Neural crest cell (in vitro differentiated cells): ENCODE data around the gene KLHL40. TPM values are rescaled to one million over a fixed set of nuclear protein-coding genes. Genes with fewer than 3 reads are reported as not detected.
A peak's percentile ranks its signal among the peaks of the same experiment; 100 is the strongest.

Source experiments
- DNase-seq: peaks from one replicate; pipeline ENCODE4 v3.0.0; 2021; ENCODE audit warnings: low read depth, mixed read lengths, low spot score
- H3K27ac Mint-ChIP-seq: one replicate; pipeline ENCODE4 v1.8.0; 2021; ENCODE audit warnings: mild to moderate bottlenecking, mixed read lengths; ENCODE audit not compliant: unreplicated experiment
- H3K27me3 Mint-ChIP-seq: 2 replicates; pipeline ENCODE4 v1.8.0; 2021; ENCODE audit warnings: low read depth, mild to moderate bottlenecking, mixed read lengths
- H3K36me3 Mint-ChIP-seq: 2 replicates; pipeline ENCODE4 v1.8.0; 2021; ENCODE audit warnings: low read depth, mild to moderate bottlenecking, mixed read lengths
- H3K4me1 Mint-ChIP-seq: 2 replicates; pipeline ENCODE4 v1.8.0; 2021; ENCODE audit warnings: mixed read lengths
- H3K4me3 Mint-ChIP-seq: one replicate; pipeline ENCODE4 v1.8.0; 2021; ENCODE audit warnings: mild to moderate bottlenecking, mixed read lengths
- H3K9me3 Mint-ChIP-seq: 2 replicates; pipeline ENCODE4 v1.8.0; 2021; ENCODE audit warnings: mixed read lengths
- total RNA-seq: library from RNA; stranded (reverse); gene quantifications from 2 replicates; pipeline ENCODE4 v1.2.1, GENCODE V29; 2021
- TF ChIP-seq, protein P1 (sequence below): fragments of 200-600 bp; sonication (generic); conservative IDR thresholded peaks from 2 replicates; pipeline ENCODE4 v1.5.0; 2021; ENCODE audit warnings: antibody characterized with exemption, mild to moderate bottlenecking

Gene KLHL40
- total RNA-seq, 1 donor from 2014 or later = not detected

DNA sequence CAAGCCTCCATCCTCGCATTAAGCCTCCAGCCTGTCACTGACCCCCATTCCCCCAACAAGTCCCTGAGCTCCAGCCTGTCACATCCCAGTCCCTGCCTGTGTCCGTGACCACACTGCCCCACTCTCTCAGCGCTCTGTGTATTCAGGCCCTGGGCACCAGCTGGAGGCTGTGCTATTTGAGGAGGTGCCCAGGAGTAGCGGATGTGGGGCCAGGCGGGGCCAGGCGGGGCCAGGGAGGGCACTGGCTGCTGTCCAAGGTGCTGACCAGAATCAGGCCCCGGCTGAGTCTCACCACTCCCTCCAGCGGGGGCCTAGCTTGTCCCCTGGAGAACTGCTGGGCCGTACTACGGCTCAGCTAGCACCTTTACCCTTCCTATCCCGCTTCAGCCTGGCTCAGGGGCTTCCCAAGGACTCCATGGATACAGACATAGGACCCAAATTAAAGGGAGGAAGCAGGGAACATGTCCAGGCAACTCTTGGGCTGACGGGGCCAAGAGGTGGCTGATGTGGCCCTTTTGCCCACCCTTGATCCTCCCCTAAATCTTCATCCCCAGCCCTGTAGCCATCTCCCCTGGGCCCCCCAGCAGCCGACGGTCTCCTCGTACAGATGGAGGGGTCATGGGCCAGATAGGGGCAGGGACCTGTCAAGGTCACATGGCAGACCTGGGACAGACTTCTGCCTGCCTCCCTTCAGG lies 16.2 kb downstream of the KLHL40 start:
- no peak overlapping the region for H3K4me3 Mint-ChIP-seq
- no peaks in the 10 kb centered on the region for H3K36me3 Mint-ChIP-seq
- no peak overlapping the region for H3K27ac Mint-ChIP-seq
- H3K4me1 Mint-ChIP-seq = peaks cover 3% of the 10 kb centered on the region
- TF ChIP-seq, protein P1, sequence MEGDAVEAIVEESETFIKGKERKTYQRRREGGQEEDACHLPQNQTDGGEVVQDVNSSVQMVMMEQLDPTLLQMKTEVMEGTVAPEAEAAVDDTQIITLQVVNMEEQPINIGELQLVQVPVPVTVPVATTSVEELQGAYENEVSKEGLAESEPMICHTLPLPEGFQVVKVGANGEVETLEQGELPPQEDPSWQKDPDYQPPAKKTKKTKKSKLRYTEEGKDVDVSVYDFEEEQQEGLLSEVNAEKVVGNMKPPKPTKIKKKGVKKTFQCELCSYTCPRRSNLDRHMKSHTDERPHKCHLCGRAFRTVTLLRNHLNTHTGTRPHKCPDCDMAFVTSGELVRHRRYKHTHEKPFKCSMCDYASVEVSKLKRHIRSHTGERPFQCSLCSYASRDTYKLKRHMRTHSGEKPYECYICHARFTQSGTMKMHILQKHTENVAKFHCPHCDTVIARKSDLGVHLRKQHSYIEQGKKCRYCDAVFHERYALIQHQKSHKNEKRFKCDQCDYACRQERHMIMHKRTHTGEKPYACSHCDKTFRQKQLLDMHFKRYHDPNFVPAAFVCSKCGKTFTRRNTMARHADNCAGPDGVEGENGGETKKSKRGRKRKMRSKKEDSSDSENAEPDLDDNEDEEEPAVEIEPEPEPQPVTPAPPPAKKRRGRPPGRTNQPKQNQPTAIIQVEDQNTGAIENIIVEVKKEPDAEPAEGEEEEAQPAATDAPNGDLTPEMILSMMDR = no peak
- peak; percentile 70 for DNase-seq
- no peaks in the 10 kb centered on the region for H3K9me3 Mint-ChIP-seq
- no peaks in the 10 kb centered on the region for H3K27me3 Mint-ChIP-seq

DNA sequence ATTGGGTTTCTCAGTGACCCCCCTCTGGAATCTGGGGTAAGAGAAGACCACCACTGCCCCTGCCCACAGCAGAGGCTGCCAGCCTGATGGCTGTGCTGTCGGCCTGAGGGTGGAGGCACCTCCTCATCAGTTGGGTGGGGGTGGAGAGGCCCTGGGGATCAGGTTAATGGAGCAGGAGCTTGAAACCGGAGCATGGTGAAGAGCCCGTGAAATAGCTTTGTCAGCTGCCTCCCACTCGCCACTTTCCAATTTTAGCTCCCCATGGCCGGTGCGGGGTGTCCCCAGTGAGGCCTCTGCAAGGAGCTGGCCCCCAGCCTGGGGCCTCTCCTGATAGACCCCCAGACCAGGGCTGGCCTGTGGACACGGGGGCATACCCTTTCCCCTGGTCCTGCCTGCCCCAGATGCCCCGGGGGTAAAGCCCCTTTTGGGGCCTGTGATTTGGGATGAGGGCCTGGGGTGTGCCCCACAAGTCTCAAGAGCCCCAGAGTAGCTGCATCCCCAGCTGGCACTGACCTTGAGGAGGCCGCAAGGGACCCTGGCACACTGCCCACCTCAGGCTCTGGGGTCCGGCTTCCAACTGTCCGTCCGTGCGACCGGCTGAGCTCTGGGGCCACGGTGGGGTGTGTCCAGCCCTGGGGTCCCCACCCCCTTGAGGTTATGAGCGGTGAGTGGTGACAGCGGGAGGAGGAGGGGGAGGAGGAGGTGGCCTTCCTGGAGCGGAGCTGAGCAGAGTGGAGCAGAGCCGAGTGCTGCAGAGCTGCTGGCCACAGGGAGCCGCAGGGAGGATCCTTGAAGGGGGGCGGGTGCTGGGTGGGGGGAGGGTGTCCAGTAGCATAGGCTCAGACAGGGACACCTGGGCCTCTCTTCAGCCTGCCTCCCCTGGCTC lies 17.0 kb downstream of the KLHL40 start, which contains the start of gene HHATL:
HHATL (minus strand) TSS at position 733 of the 886 bp plus-strand sequence. CDS start 1,972 bp downstream, outside the sequence.
- Mint-ChIP-seq H3K4me1 (peaks cover 3% of the 10 kb centered on the region), H3K27ac (no peak within 1 kb of the TSS), H3K36me3 (no peaks in the 10 kb centered on the region), H3K27me3 (no peaks in the 10 kb centered on the region), H3K4me3 (no peak within 1 kb of the TSS), H3K9me3 (no peaks in the 10 kb centered on the region)
- no peak for DNase-seq
- TF ChIP-seq, protein P1 = no peak

DNA sequence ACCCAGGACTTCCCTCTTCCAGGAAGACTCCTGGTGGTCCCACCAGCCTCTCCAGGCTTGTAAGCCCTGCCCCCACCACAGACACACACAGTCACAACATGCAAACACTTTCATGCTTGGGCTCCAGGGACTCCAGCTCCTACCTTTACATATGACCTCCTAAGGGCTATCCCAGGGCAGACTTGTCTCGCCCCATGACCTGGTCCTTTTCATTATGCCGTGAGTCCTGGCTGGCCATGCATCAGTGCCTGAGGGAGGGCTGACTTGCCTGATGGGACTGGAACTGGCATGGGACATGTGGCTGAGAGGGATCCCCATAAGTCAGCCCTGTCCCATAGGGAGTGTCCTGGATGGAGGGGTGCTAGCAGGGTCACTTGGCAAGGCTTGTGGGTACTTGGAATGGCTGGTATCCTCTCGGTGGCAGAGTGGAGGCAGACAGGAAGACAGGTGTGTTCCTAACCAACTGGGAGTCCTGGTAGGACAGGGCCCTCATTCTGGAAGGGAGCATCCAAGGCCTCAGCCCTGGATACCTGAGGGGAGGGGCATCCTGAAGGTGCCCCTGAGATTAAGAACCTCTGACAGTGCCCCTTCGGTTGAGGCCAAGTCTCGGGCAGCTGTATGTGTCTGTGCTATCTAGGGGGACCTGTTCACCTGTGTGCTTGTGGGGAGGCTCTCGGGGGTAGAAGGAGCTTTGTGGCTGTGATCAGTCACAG lies 17.8 kb downstream of the KLHL40 start:
- Mint-ChIP-seq H3K4me3 (no peak overlapping the region), H3K36me3 (no peaks in the 10 kb centered on the region), H3K27me3 (no peaks in the 10 kb centered on the region), H3K9me3 (no peaks in the 10 kb centered on the region), H3K27ac (no peak overlapping the region), H3K4me1 (peaks cover 3% of the 10 kb centered on the region)
- TF ChIP-seq, protein P1 = no peak
- DNase-seq = no peak

DNA sequence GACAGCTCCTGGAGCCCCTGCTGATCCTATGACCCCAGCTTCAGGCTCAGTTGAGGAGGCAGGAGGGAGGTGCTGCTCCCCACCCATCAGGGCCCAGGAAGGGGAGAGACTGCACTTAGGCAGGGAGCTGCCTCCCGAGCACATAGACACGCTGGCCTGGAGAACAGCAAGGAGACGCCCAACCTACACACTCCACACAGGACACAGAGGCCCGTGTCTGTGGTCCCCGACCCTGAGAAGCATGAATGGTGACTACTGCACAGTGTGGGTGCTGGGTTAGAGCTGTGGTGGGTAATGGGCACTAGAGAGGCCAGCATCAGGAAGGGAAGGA lies 18.3 kb downstream of the KLHL40 start:
- Mint-ChIP-seq H3K27me3 (no peaks in the 10 kb centered on the region), H3K36me3 (no peaks in the 10 kb centered on the region), H3K27ac (no peak overlapping the region), H3K4me3 (no peak overlapping the region), H3K4me1 (peaks cover 3% of the 10 kb centered on the region), H3K9me3 (no peaks in the 10 kb centered on the region)
- DNase-seq = no peak
- TF ChIP-seq, protein P1 = no peak

DNA sequence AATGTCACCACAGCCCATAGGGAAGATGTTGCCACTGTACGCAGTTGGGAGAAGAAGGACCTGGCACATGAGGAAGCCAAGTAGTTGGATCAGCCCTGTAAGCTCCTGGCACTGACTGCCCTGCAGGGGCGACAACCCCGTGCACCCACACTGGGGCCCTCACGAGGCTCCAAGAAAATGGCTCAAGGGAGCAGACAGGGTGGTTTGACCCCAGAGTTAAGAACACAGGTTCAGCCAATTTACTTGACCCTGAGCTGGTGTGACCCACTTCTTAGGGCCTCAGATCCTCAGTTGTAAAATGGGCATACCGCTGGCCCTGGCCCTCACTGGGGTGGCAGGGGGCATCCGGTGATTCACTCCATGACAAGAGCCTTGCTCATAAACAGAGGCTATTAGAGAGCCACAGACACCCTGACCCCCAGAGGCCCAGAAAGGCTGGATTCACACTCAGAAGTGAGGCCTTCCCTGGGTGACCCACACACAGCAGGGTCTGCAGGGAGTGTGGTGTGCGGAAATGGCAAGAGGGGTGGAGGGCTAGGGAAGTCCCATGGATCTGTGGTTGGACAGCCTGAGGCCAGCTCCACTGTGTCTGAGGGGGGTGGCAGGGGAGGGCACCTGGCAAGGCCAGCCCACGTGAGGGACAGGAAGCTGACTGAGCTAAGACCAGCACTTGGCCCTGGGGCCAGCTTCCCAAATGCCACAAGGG lies 19.0 kb downstream of the KLHL40 start:
- no peak for DNase-seq

More for the DNA sequence above, 19.0 kb downstream of the KLHL40 start:
- Mint-ChIP-seq H3K4me1 (peaks cover 3% of the 10 kb centered on the region), H3K9me3 (no peaks in the 10 kb centered on the region), H3K36me3 (no peaks in the 10 kb centered on the region), H3K27me3 (no peaks in the 10 kb centered on the region), H3K27ac (peak overlapping the region; percentile 43), H3K4me3 (no peak overlapping the region)
- TF ChIP-seq, protein P1 = no peak
